Coronary artery (tissue), 2 donors: ENCODE data around the gene CFHR4.
"Not testable (repeated sequence)": the region's sequence is repeated elsewhere in the genome, so short reads cannot be mapped to it uniquely, and the experiment has no call there.

Source experiments
- DNase-seq: peaks from one replicate; pipeline ENCODE4 v3.0.0-alpha.2; 2017; ENCODE audit warnings: low spot score
- H3K27ac ChIP-seq, 2 donors: fragments of 200-600 bp; sonication (generic); one replicate each; pipeline ENCODE4 v1.5.1; 2016 to 2019
- H3K4me3 ChIP-seq: fragments of 200-600 bp; sonication (generic); 2 replicates; pipeline ENCODE4 v1.5.1; 2016; ENCODE audit warnings: mild to moderate bottlenecking, moderate library complexity
- CTCF ChIP-seq: fragments of 200-600 bp; sonication (generic); IDR thresholded peaks from one replicate; pipeline ENCODE4 v1.5.1; 2019; ENCODE audit warnings: antibody characterized with exemption

CFHR4 gene

GRCh38 chr1:196897158-196897828 is 9.4 kb downstream of the CFHR4 start:
- Histone ChIP-seq H3K4me3 (no peak overlapping the region), H3K27ac (no peak overlapping the region)
- TF ChIP-seq CTCF = no peak
- DNase-seq = no peak

DNA sequence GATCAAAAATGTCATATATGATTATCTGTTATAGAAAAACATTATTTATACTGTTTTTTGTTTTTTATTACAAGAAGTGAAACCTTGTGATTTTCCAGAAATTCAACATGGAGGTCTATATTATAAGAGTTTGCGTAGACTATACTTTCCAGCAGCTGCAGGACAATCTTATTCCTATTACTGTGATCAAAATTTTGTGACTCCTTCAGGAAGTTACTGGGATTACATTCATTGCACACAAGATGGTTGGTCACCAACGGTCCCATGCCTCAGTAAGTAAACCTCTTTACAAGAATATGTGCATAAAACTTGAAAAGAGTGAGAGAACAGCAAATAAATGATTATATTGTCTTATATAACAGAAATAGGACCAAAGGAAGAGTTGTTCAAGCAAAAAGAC is 14.5 kb downstream of the CFHR4 start:
- no peak overlapping the region for H3K27ac ChIP-seq
- H3K4me3 ChIP-seq = no peak overlapping the region
- no peak for TF ChIP-seq CTCF
- no peak for DNase-seq

- DNase-seq = no peak
- Histone ChIP-seq H3K4me3 (no peak overlapping the region), H3K27ac (no peak overlapping the region)
- no peak for TF ChIP-seq CTCF
Measured at GRCh38 chr1:196910215-196910614, 22.4 kb downstream of the CFHR4 start.

DNA sequence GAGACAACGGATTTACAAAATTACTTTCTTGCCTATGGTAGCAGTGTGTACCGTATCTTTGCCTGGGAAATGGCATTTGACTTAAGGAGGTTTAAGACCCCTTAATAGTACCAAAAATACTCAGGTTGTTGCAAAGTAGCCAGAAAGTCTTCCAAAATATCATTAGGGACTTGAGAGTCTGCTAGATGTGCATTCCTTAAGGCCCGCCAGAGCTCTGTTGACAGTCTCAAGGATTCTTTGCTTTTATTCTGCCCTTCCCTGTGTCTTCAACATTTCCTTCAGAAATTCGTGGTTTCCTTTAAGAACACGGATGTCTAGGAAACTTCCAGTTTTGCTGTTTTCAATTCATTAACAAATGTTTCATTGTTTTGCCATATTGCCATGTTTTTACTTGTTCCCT is 24.4 kb downstream of the CFHR4 start:
- H3K4me3 ChIP-seq, DNase-seq, H3K27ac ChIP-seq: not testable (repeated sequence)

- not testable (repeated sequence) for H3K4me3 ChIP-seq, H3K27ac ChIP-seq, DNase-seq
Measured at GRCh38 chr1:196926839-196927238, 39.0 kb downstream of the CFHR4 start.

- DNase-seq, H3K4me3 ChIP-seq, H3K27ac ChIP-seq: not testable (repeated sequence)
Measured at GRCh38 chr1:196932853-196933252, 45.0 kb downstream of the CFHR4 start.

GRCh38 chr1:196933531-196934189 is 45.8 kb downstream of the CFHR4 start:
- DNase-seq = no peak
- H3K27ac ChIP-seq = no peak overlapping the region
- no peak overlapping the region for H3K4me3 ChIP-seq
- no peak for TF ChIP-seq CTCF

- not testable (repeated sequence) for H3K4me3 ChIP-seq, H3K27ac ChIP-seq, DNase-seq
Measured at GRCh38 chr1:196941474-196941873, 53.6 kb downstream of the CFHR4 start.

DNA sequence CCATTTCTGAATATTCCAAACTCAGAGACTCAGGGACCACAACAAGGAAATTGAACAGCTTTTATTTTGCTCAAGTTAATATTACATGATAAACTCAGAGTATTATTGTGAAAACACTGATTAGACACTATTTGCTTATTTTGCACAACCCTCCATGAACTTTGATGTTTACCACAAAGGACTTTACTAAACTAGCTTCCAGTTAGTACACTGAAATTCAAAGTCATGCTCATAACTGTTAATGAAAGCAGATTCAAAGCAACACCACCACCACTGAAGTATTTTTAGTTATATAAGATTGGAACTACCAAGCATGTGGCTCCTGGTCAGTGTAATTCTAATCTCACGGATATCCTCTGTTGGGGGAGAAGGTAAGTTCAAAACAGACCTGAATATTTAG is 55.7 kb downstream of the CFHR4 start, which contains the start of gene CFHR2:
Gene CFHR2 (plus strand): TSS at position 171 of the 400 bp plus-strand sequence. CDS start 143 bp downstream, at position 314.
- not testable (repeated sequence) for DNase-seq

More for the DNA sequence above, 55.7 kb downstream of the CFHR4 start, which contains the start of gene CFHR2:
- H3K4me3 ChIP-seq, H3K27ac ChIP-seq: not testable (repeated sequence)
